SJCRH30 (cell line): ENCODE measurements around the gene PRRC1. TPM values are rescaled to one million over a fixed set of nuclear protein-coding genes. Genes with fewer than 3 reads are reported as not detected.

ENCODE experiments used
- DNase-seq, 2 experiments: peaks; one replicate each; pipeline ENCODE4 v3.0.0-alpha.2; 2015 to 2020
- H3K27ac ChIP-seq: fragments of 250-450 bp; sonication (Bioruptor Pico); 2 replicates; pipeline ENCODE4 v1.5.1; 2020; ENCODE audit warnings: mild to moderate bottlenecking, moderate library complexity
- H3K27me3 ChIP-seq: fragments of 250-450 bp; sonication (Bioruptor Pico); 2 replicates; pipeline ENCODE4 v1.5.1; 2020; ENCODE audit warnings: mild to moderate bottlenecking, moderate library complexity
- H3K36me3 ChIP-seq: fragments of 250-450 bp; sonication (Bioruptor Pico); 2 replicates; pipeline ENCODE4 v1.5.1; 2020; ENCODE audit warnings: mild to moderate bottlenecking, moderate library complexity
- H3K4me1 ChIP-seq: fragments of 250-450 bp; sonication (Bioruptor Pico); 2 replicates; pipeline ENCODE4 v1.5.1; 2020; ENCODE audit warnings: mild to moderate bottlenecking, moderate library complexity
- H3K4me3 ChIP-seq: fragments of 250-450 bp; sonication (Bioruptor Pico); 2 replicates; pipeline ENCODE4 v1.5.1; 2020; ENCODE audit warnings: mild to moderate bottlenecking, moderate library complexity
- H3K9me3 ChIP-seq: fragments of 250-450 bp; sonication (Bioruptor Pico); replicated peaks from 2 replicates; pipeline ENCODE4 v1.5.1; 2020; ENCODE audit warnings: mild to moderate bottlenecking, moderate library complexity
- total RNA-seq: library from RNA; depleted of rRNA; stranded (reverse); fragments of >200 nt; shearing (Covaris generic); gene quantifications from 2 replicates; pipeline ENCODE4 v1.2.3, GENCODE V29; 2014

Gene PRRC1
- total RNA-seq, 1 experiment from 2014 or later, result 57.9 TPM

DNA sequence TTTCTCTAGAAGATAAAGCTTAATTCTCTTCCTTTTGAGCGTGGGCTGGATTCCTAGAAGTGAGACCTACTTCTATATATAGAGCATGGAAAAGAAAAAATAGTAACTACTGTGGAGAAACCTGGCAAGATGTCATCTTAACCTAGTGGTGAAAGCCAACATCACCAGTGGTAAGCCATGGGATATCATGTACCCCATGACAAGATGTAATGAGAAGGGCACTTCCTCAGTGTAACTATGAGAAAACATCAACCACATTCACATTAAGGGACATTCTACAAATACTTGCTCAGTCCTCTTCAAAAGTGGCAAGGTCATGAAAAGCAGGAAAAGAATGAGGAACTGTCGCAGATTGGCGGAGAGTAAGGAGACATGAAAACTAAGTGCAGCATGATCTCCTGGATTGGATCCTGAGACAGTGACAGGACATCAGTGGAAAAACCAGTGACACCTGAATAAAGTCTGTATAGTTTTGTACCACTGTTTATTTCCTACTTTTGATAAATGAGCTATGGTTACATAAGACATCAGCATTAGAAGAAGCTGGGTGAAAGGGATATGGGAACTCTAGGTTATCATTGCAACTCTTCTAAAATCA is 65.4 kb downstream of the PRRC1 start:
- Histone ChIP-seq H3K27me3 (no peaks in the 10 kb centered on the region), H3K27ac (no peak overlapping the region), H3K36me3 (no peaks in the 10 kb centered on the region), H3K4me3 (no peak overlapping the region), H3K4me1 (no peaks in the 10 kb centered on the region), H3K9me3 (no peaks in the 10 kb centered on the region)
- DNase-seq, result no peak

GRCh38 chr5:127583866-127584265 is 66.4 kb downstream of the PRRC1 start:
- no peaks in the 10 kb centered on the region for H3K9me3 ChIP-seq
- no peak overlapping the region for H3K4me3 ChIP-seq
- H3K4me1 ChIP-seq, result no peaks in the 10 kb centered on the region
- no peak overlapping the region for H3K27ac ChIP-seq
- H3K27me3 ChIP-seq, result no peaks in the 10 kb centered on the region
- no peak for DNase-seq
- H3K36me3 ChIP-seq, result no peaks in the 10 kb centered on the region

DNA sequence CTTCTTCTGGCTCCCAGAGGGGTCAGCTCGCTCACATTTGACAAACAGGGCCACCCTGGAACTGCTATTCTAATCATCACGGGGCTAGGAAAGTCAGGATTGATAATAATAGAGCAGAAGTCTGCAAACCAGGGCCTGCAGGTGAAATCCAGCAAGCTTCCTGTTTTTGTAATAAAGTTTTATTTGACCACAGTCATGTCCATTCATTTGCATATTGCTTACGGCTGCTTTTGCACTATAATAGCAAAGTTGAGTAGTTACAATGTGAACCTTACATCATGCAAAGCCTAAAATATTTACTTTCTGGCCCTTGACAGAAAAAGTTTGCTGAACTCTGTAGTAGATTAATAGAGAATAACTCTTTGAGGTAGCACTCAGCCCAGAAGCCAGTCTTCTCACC is 68.2 kb downstream of the PRRC1 start:
- H3K27me3 ChIP-seq, result no peaks in the 10 kb centered on the region
- no peaks in the 10 kb centered on the region for H3K4me1 ChIP-seq
- H3K27ac ChIP-seq, result no peak overlapping the region
- no peaks in the 10 kb centered on the region for H3K9me3 ChIP-seq
- H3K36me3 ChIP-seq, result no peaks in the 10 kb centered on the region
- no peak for DNase-seq
- no peak overlapping the region for H3K4me3 ChIP-seq

GRCh38 chr5:127586066-127586770 is 68.8 kb downstream of the PRRC1 start:
- Histone ChIP-seq H3K4me3 (no peak overlapping the region), H3K9me3 (no peaks in the 10 kb centered on the region), H3K36me3 (no peaks in the 10 kb centered on the region), H3K27ac (no peak overlapping the region), H3K4me1 (no peaks in the 10 kb centered on the region), H3K27me3 (no peaks in the 10 kb centered on the region)
- no peak for DNase-seq

- no peak for DNase-seq
These were observed 69.4 kb downstream of the PRRC1 start for GRCh38 chr5:127586811-127587210.

GRCh38 chr5:127587246-127587917 is 69.9 kb downstream of the PRRC1 start:
- Histone ChIP-seq H3K36me3 (no peaks in the 10 kb centered on the region), H3K9me3 (no peaks in the 10 kb centered on the region), H3K4me3 (no peak overlapping the region), H3K27me3 (no peaks in the 10 kb centered on the region), H3K27ac (no peak overlapping the region), H3K4me1 (no peaks in the 10 kb centered on the region)
- DNase-seq, result no peak

More at GRCh38 chr5:127586811-127587210, 69.4 kb downstream of the PRRC1 start:
- H3K9me3 ChIP-seq, result no peaks in the 10 kb centered on the region
- H3K27me3 ChIP-seq, result no peaks in the 10 kb centered on the region
- no peaks in the 10 kb centered on the region for H3K36me3 ChIP-seq
- H3K27ac ChIP-seq, result no peak overlapping the region
- no peaks in the 10 kb centered on the region for H3K4me1 ChIP-seq
- no peak overlapping the region for H3K4me3 ChIP-seq

GRCh38 chr5:127588368-127588767 is 70.9 kb downstream of the PRRC1 start:
- Histone ChIP-seq H3K4me1 (no peaks in the 10 kb centered on the region), H3K27ac (no peak overlapping the region), H3K9me3 (no peaks in the 10 kb centered on the region), H3K4me3 (no peak overlapping the region), H3K27me3 (no peaks in the 10 kb centered on the region), H3K36me3 (no peaks in the 10 kb centered on the region)
- no peak for DNase-seq

DNA sequence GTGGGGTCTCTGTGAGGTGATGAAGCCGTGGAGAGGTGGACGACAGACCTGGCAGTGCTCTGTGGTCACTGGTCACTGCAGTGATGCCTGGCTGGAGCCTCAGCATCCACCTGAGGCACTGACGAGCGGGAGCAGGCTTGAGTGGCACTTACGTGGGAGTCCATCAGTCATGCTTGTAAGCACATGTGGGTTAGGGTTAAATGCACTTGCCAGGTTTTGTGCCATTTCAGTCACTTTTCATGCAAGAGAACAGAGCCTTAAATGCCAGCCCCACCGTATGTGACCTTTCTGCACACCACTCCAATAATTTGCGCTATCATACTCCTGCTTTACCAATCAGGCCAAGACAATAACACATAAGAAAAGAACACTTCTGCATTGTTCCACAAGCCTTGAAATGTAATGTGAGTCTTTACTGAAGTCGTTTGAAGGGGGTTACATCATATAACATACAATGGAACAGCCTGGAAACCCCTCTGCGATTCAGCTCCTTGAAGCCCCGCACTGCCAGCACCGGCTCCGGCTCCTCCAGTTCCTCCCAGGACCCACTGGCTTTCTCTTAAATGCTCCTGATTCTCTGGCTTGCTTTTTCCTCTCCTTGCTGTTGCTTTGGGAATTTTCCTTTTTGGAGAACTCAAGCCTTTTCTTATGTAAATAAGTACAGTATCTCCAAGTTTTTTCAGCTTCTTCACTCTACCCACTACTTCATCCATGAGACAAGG is 72.0 kb downstream of the PRRC1 start:
- Histone ChIP-seq H3K4me1 (no peaks in the 10 kb centered on the region), H3K4me3 (no peak overlapping the region), H3K27me3 (no peaks in the 10 kb centered on the region), H3K9me3 (no peaks in the 10 kb centered on the region), H3K36me3 (no peaks in the 10 kb centered on the region), H3K27ac (no peak overlapping the region)
- DNase-seq, result no peak

DNA sequence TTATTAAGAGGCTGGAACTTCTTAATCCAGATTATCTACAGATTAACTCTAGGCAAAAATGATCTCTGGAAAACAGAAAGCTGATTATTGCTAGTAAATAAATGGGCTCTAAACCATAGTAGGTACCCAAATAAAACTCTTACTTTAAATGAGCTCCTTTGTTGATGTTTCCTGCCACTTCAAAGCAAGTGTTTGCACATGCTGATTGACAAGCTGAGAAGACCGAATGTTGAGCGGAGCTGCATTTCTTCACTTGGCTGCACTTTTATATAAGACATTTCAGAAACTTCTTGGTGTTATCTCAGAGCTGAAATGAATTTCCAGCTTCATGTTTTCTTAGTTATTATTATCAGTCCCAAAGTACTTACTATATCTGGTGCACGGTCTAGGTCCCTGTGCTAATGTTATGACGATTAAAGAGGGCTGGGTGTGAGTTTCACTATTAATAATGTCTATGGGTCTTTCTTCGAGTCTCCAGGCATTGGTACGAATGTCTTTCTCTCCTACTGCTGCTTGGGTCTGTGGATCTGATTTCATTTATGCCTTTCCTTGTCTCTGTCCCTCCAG is 72.8 kb downstream of the PRRC1 start:
- H3K27ac ChIP-seq, result no peak overlapping the region
- DNase-seq, result no peak
- no peaks in the 10 kb centered on the region for H3K36me3 ChIP-seq

GRCh38 chr5:127595484-127596368 is 78.3 kb downstream of the PRRC1 start:
- H3K36me3 ChIP-seq, result no peaks in the 10 kb centered on the region
- no peak overlapping the region for H3K4me3 ChIP-seq
- H3K4me1 ChIP-seq, result no peaks in the 10 kb centered on the region
- no peaks in the 10 kb centered on the region for H3K9me3 ChIP-seq
- no peaks in the 10 kb centered on the region for H3K27me3 ChIP-seq
- DNase-seq, result no peak
- H3K27ac ChIP-seq, result no peak overlapping the region

More for the DNA sequence above, 72.8 kb downstream of the PRRC1 start:
- no peaks in the 10 kb centered on the region for H3K9me3 ChIP-seq
- H3K27me3 ChIP-seq, result no peaks in the 10 kb centered on the region
- H3K4me1 ChIP-seq, result no peaks in the 10 kb centered on the region
- no peak overlapping the region for H3K4me3 ChIP-seq

GRCh38 chr5:127596501-127596900 is 79.1 kb downstream of the PRRC1 start:
- Histone ChIP-seq H3K27ac (no peak overlapping the region), H3K4me3 (no peak overlapping the region), H3K4me1 (no peaks in the 10 kb centered on the region), H3K36me3 (no peaks in the 10 kb centered on the region), H3K27me3 (no peaks in the 10 kb centered on the region), H3K9me3 (no peaks in the 10 kb centered on the region)
- DNase-seq, result no peak

- Histone ChIP-seq H3K4me3 (no peak overlapping the region), H3K27me3 (no peaks in the 10 kb centered on the region), H3K4me1 (no peaks in the 10 kb centered on the region), H3K9me3 (no peaks in the 10 kb centered on the region), H3K36me3 (no peaks in the 10 kb centered on the region), H3K27ac (no peak overlapping the region)
- no peak for DNase-seq
These were observed 81.9 kb downstream of the PRRC1 start for GRCh38 chr5:127599320-127599719.

DNA sequence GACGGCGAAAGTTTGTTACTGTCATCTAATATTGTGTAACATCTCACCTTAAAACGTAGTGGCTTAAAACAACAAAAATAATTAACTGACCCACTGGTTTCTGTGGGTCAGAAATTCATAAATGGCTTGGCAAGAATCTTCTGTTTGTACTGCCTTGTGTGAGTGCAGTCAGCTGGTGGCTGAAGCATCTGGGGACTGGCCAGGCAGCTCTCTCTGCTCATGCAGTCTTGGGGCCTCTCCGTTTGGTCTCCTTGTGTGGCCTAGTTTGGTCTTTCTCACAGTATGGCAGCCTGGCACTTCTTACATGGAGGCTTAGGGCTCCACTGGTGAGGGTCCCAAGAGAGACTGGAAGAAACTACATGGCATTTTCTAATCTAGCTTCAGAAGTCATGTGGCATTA is 82.4 kb downstream of the PRRC1 start:
- Histone ChIP-seq H3K4me1 (no peaks in the 10 kb centered on the region), H3K27me3 (no peaks in the 10 kb centered on the region), H3K27ac (no peak overlapping the region), H3K9me3 (no peaks in the 10 kb centered on the region), H3K4me3 (no peak overlapping the region), H3K36me3 (no peaks in the 10 kb centered on the region)
- DNase-seq, result no peak

- H3K36me3 ChIP-seq, result no peaks in the 10 kb centered on the region
- no peaks in the 10 kb centered on the region for H3K9me3 ChIP-seq
- no peaks in the 10 kb centered on the region for H3K4me1 ChIP-seq
- DNase-seq, result no peak
- H3K27me3 ChIP-seq, result no peaks in the 10 kb centered on the region
- H3K4me3 ChIP-seq, result no peak overlapping the region
- no peak overlapping the region for H3K27ac ChIP-seq
These were observed 83.7 kb downstream of the PRRC1 start for GRCh38 chr5:127601111-127601510.
